Lower lobe of right lung (tissue), 2 donors: Measurements from ENCODE around the gene MAPKAP1. TPM values are rescaled to one million over a fixed set of nuclear protein-coding genes. Genes with fewer than 3 reads are reported as not detected.

Experiments used
- ATAC-seq, 2 donors: fragments of 200-7000 bp; cut with Tn5 transposase; one replicate each; pipeline ENCODE4 v1.9.1; 2020 to 2022; ENCODE audit warnings: mild to moderate bottlenecking in 2 of 2, moderate library complexity in 2 of 2
- DNase-seq: peaks from one replicate; pipeline ENCODE4 v3.0.0-alpha.2; 2020
- H3K27ac ChIP-seq: fragments of 200-600 bp; one replicate; pipeline ENCODE4 v1.8.0; 2022
- H3K27me3 ChIP-seq: fragments of 200-600 bp; one replicate; pipeline ENCODE4 v1.8.0; 2022; ENCODE audit warnings: low read depth
- H3K36me3 ChIP-seq: fragments of 200-600 bp; one replicate; pipeline ENCODE4 v1.8.0; 2022; ENCODE audit warnings: mild to moderate bottlenecking
- H3K4me1 ChIP-seq: fragments of 200-600 bp; one replicate; pipeline ENCODE4 v1.8.0; 2022
- H3K4me3 ChIP-seq: fragments of 200-600 bp; one replicate; pipeline ENCODE4 v1.8.0; 2022; ENCODE audit warnings: mild to moderate bottlenecking
- H3K9me3 ChIP-seq: fragments of 200-600 bp; one replicate; pipeline ENCODE4 v1.8.0; 2022
- CTCF ChIP-seq: fragments of 200-600 bp; IDR thresholded peaks from one replicate; pipeline ENCODE4 v1.8.0; 2022; ENCODE audit warnings: antibody characterized with exemption, mild to moderate bottlenecking
- intact Hi-C: fragments of 100-400 bp; cut with DNase I; formaldehyde crosslinking; loops from one replicate; pipeline ENCODE4 v1.11.0; 2022
- total RNA-seq: library from RNA; stranded (reverse); fragmentation: NEBNext Ultra II Directional; extraction: Animal tissue kit (Norgen Biotek cat#: 25700); gene quantifications from one replicate; pipeline ENCODE4 v1.2.1, GENCODE V29; 2021
- donor health status: DM: no; HTN: yes; CAD: no; lungs with severe emphysema.

Gene MAPKAP1
- total RNA-seq, 1 donor from 2014 or later, result 71.5 TPM

GRCh38 chr9:125649315-125649714 is 57.7 kb downstream of the MAPKAP1 start:
- intact Hi-C loops, result no loop called here
- no peaks in the 10 kb centered on the region for H3K9me3 ChIP-seq

DNA sequence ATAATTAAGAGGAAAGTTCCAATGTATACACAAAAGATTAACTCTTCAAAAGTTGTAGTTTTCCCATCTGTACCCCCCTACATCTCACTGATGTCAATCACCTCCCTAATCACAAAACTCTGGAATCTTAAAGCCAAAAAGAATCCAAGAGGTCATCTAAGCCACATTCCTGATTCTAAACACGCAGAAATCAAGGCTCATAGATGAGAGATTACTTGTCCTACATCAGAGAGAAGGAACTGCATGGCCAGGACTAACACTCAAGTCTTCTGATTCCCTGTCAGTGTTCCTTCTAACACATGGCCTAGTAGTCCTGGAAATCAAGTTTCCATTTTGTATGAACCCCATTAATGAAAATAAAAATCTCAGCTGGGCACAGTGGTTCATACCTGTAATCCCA is 58.7 kb downstream of the MAPKAP1 start:
- no peak for ATAC-seq
- Histone ChIP-seq H3K4me3 (no peak overlapping the region), H3K4me1 (peaks cover 42% of the 10 kb centered on the region), H3K36me3 (peaks cover 6% of the 10 kb centered on the region), H3K27ac (no peak overlapping the region), H3K27me3 (no peaks in the 10 kb centered on the region), H3K9me3 (no peaks in the 10 kb centered on the region)
- no peak for DNase-seq
- no peak for TF ChIP-seq CTCF
- intact Hi-C loops, result no loop called here

More at GRCh38 chr9:125649315-125649714, 57.7 kb downstream of the MAPKAP1 start:
- Histone ChIP-seq H3K4me1 (peaks cover 42% of the 10 kb centered on the region), H3K36me3 (peaks cover 6% of the 10 kb centered on the region), H3K27ac (peak overlapping the region; percentile 51), H3K27me3 (no peaks in the 10 kb centered on the region), H3K4me3 (no peak overlapping the region)
- DNase-seq (no peak), ATAC-seq (peak; percentile 87 to 88)
- TF ChIP-seq CTCF, result no peak

DNA sequence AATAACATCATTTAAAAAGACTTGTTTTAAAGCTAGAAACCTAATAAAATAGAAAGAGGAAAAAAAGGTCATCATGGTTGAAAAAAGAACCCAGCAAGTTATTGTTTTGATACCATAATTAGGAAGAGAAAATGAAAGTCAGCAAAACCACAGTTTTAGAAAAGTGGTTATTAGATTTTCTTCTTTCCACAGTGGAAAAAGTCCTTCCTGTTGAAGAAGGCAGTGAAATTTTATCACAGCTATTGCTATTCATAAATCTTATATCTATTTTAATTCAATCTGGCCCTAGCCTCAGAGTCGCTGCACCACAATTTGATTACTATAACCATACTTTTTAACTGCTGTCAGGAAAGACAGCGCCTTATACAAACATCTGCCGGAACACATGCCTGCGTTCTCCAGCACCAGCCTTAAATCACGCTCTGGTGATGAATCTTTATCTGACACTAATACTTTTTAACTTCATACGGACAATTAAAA is 60.3 kb downstream of the MAPKAP1 start:
- intact Hi-C loops, result no loop called here
- Histone ChIP-seq H3K4me1 (peaks cover 33% of the 10 kb centered on the region), H3K36me3 (peaks cover 6% of the 10 kb centered on the region), H3K9me3 (no peaks in the 10 kb centered on the region), H3K4me3 (peak overlapping the region; percentile 13), H3K27me3 (no peaks in the 10 kb centered on the region), H3K27ac (peak overlapping the region; percentile 27)
- no peak for DNase-seq
- no peak for TF ChIP-seq CTCF
- no peak for ATAC-seq

DNA sequence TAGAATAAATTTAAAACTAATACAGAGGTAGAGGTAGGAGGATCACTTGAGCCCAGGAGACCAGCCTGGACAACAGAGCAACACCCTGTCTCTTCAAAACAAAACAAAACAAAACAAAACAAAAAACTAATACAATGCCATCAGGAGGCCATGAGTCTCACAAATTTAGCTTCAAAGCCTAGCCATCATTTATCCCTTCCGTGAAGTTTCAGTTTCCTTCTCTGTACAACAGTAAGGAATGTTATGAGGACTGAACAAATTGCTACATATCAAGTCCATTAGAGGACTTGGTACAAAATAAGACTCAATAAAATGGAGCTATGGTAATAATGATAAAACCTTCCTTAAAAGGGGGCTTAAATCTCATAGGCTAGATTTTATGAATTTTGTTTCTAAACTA is 60.8 kb downstream of the MAPKAP1 start:
- Histone ChIP-seq H3K9me3 (no peaks in the 10 kb centered on the region), H3K36me3 (peaks cover 3% of the 10 kb centered on the region), H3K27ac (peak overlapping the region; percentile 27), H3K4me1 (peaks cover 33% of the 10 kb centered on the region), H3K27me3 (no peaks in the 10 kb centered on the region), H3K4me3 (no peak overlapping the region)
- no peak for DNase-seq
- intact Hi-C loops, result no loop called here
- ATAC-seq, result no peak
- TF ChIP-seq CTCF, result no peak

DNA sequence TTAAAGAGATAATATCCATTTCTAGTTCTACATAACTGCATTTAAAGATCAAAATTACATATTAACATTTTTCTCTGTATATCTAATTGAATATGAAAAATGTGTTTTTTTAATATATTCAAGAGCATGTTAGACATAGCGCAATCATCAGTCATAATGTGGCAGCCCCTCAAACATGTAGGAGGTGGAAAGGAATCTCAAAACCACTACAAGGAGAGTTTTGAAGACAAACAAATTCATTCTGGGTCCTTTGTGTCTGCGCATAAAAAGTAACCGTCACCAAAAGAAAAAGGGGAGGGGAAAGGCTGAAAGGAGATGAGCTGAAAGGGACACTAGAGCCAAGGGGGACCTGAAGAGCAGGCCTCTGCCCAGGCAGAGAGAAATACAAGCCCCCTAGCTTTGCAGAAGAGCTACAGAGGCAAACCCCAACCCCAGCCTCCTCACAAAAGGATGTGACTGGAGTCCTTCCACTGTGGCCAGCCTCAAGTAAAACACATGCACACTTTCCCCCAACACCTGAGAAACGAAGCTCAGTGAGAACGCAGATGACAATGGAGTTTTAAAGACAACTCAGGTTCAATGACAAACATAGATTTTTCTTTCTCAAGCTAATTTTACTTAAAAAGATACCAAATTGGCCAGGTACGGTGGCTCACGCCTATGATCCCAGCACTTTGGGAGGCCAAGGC is 62.0 kb downstream of the MAPKAP1 start:
- intact Hi-C loops, result no loop called here
- no peaks in the 10 kb centered on the region for H3K27me3 ChIP-seq
- H3K4me3 ChIP-seq, result no peak overlapping the region
- no peaks in the 10 kb centered on the region for H3K9me3 ChIP-seq
- H3K4me1 ChIP-seq, result peaks cover 27% of the 10 kb centered on the region
- DNase-seq (no peak), ATAC-seq (no peak)
- H3K27ac ChIP-seq, result no peak overlapping the region
- H3K36me3 ChIP-seq, result no peaks in the 10 kb centered on the region
- no peak for TF ChIP-seq CTCF
